GM19397 (cell line): ENCODE data around the gene HOXB4.

Source experiments
- ATAC-seq: cut with Tn5 transposase; IDR thresholded peaks from one replicate; pipeline ENCODE4 v1.9.1; 2021; ENCODE audit warnings: mild to moderate bottlenecking, moderate library complexity; ENCODE audit not compliant: unreplicated experiment

HOXB4 gene

DNA sequence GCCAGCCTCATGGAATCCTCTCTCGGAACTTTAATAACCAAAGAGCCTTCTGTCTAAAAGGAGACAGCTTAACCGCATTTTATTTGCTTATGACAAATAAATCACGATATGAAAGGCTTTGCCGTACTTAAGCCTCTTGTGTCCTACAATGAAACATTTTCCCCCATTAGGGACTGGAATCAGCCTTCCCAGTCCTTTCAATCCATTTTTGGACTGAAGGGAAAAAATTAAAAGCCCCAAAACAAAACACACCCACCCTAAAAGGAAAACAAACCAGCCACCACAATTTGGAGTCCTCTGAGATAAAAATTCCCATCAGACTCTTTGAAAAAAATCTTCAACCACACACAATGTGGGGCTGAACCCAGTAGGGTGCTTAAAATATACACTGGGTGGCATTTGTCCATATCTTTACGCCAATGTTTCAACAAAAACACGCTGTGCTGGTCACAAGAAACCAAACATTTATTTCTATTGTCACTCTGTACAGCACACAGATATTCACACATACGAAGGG lies 3.0 kb downstream of the HOXB4 start:
- ATAC-seq = no peak

GRCh38 chr17:48574505-48575065 lies 3.6 kb downstream of the HOXB4 start:
- no peak for ATAC-seq

- no peak for ATAC-seq
Measured at GRCh38 chr17:48571826-48572417, 6.2 kb downstream of the HOXB4 start.

DNA sequence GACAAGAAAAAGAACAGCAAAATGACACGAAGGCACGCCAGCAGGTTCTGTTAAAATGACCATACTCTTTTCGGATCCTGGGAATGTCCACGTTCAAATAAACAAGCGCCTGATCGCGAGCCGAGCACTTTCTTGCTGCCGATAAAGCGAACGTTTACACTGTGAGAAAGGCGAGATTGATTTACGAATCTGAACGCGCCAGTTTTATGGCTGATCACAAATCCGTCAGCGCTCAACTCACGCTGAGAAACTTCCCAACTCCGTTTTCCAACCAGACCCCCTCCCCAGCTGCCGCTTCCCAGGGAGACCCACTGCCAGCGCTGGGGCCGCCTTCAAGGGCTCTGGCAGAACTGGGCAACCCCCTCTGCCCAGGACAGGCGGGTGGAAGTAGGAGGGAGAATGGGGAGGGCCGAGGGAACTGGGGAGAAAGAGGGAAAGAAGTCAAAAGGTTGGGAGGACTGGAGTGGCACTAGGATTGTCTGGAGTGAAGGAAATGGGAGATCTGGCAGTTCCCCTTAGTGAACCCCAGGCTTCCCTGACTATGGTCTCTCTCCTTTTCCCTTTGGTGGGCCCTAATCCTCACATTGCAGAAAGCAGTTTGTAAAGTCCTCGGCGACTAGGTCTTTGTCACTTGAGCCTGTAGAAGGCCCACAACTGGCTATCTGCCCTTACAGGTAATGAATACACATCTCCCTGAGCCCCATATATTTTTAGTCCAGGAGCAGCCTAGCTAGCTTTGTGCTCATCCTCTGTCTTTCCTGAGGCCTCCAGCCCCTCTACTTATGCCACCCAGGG lies 6.9 kb downstream of the HOXB4 start:
- no peak for ATAC-seq

GRCh38 chr17:48570325-48571023 lies 7.7 kb downstream of the HOXB4 start:
- no peak for ATAC-seq

DNA sequence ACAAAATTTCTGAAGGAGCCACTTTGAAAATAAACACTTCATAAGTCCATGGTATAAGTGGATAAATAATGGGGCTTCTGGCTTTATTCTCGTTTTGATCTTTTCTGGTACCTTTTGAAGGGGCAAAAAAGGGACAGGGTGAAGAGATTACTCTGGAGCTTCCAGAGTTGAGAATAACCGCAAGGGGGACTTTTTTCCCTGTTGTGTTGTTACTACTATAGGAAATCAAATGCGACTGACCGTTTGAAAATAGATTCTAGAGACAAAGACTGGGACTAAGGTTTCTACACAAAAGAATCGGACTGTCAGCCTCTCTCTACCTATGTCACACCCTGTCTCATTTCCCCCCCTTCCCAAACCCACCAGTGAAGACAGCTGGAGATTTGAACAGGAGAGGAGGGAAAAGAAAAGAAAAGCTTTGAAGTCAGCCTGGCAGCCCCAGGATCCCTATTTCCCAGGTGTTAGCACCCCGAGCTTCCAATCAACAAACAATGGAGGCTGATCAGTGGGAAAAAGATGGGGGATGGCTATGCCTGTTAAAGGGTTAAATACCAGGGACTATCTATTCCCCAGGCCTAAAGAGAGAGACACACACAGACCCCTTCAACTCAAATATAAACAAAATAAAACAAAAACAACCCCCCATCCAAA lies 8.4 kb downstream of the HOXB4 start:
- ATAC-seq = no peak

DNA sequence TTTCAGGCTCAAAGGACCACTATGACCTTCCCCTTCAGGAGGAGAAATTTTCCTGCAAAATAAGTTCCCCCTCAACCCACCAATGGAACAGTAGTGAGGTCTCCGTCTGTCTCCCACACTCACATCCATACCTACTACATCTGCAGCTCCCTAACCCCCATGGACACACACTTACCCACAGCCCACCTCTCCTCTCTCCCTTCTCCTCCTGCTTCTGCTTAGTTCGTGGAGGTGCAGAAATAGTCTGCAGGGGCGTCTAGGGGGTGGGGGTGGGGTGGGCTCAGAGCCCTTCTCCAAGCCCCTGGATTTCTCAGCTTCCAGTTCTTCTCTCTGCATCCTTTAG lies 8.9 kb downstream of the HOXB4 start:
- ATAC-seq = no peak

- no peak for ATAC-seq
Measured at GRCh38 chr17:48568499-48569239, 9.5 kb downstream of the HOXB4 start.

DNA sequence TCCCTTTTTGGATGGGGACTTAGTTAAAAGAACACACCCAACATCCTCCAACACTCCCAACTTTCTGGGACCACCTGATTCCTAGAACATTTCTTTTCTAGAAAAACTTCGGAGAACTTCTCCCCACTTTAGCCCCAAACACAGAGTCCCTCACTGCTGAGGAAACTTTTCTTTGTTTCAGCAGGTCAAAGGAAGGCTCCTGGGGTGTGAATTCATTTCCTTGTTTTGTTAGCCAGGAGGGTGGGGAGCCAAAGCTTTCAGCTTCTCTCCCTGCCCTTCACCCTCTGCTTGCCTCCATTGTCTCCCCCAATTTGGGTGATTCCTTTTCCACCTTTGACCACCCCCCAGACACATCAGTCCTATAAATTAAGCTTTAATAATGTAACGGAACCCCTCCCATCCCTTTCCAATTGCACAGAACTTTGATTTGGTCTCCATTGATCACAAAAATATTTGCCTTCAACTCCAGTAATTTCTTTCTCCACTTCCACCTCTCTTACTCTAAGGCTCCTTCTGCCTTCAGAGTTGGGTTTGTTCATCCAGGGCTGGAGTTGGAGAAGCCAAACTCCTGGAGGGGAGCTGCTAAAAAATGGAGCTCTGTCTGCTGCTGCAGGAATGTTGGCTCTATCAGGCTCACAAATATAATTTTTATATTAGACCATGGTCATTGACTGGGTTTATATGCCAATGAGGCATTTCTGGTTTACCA lies 10.3 kb downstream of the HOXB4 start:
- no peak for ATAC-seq

- no peak for ATAC-seq
Measured at GRCh38 chr17:48567209-48567608, 10.9 kb downstream of the HOXB4 start.

DNA sequence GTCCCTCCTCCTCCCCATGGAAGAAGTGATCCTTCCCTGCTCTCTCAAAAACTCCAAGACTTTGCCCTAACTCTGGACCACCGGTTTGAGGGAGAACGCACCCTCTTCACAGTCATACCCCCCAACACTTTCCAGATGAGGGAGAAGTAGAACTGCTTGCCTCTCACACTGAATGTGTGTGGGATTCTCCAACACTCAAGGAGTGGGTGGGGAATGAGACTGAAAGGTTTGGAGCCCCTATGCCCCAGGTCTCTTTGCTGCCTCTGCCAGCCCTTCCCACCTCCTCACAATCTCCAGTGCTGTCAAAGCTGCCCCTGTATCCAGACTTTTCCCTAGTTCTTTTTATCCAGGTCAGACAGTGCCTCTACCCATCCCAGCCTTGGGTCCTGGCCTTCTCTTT lies 11.4 kb downstream of the HOXB4 start:
- ATAC-seq = no peak

- no peak for ATAC-seq
Measured at GRCh38 chr17:48565925-48566710, 12.0 kb downstream of the HOXB4 start.

DNA sequence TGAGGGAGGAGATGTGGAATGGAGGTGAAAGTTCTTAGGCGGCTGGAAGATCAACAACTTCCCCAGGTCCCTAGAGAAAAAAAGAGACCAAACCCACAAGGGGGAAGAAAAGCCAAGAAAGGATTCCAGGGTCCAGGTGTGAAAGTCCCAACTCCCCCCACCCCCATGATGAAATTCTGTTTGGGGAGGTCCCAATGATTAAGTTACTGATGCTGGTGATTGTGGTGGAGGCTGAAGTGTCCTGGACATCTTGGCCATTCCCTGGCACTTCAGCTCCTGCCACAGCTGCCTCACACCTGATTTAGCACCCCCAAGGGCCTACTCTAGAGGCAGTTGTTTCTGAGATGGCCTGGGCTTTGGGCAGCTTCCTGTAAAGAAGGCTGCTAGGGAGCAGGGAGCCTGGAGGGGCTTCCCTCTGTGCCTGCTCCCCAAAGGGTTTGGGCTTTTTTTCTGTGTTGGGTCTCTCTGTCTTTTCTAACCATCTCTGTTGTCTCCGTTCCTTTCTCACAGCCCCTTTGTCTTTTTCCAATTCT lies 13.1 kb downstream of the HOXB4 start:
- no peak for ATAC-seq

GRCh38 chr17:48564188-48565021 lies 13.7 kb downstream of the HOXB4 start:
- ATAC-seq = no peak

- ATAC-seq = no peak
Measured at GRCh38 chr17:48563867-48564187, 14.3 kb downstream of the HOXB4 start.

GRCh38 chr17:48563385-48563838 lies 14.7 kb downstream of the HOXB4 start:
- no peak for ATAC-seq

DNA sequence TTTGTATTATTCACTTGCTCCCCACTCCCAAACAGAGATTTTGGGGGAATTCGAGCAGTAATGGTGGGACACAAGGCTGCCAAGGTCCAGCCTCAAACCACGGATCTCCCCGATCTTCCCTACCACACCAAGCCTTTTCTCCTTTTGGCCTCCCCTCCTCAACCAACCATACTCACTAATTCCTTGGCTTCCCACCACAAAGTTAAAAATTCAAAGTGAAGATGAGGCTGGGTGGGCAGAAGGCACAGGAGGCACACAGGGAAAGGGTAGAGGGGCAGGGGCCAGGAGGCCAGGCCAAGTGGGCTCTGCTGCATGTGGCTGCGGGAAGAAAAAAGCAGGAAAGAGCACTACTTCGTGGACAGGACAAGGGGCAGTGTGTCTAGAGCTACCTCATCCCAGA lies 15.2 kb downstream of the HOXB4 start:
- no peak for ATAC-seq
